ENCODE measurements around the gene SLC47A1.

SLC47A1 gene

GRCh38 chr17:19590451-19590850 is 56.8 kb downstream of the SLC47A1 start:
- H3K27ac ChIP-seq, result no peak overlapping the region
- TF ChIP-seq CTCF (IDR thresholded peaks at IDR 0.05), result no peak
- no peak for DNase-seq (ENCODE audit: low spot score)
- H3K4me3 ChIP-seq, result no peak overlapping the region

- DNase-seq (ENCODE audit: low spot score), result no peak
- Histone ChIP-seq H3K4me3 (no peak overlapping the region), H3K27ac (no peak overlapping the region)
- no peak for TF ChIP-seq CTCF (IDR thresholded peaks at IDR 0.05)
Measured at GRCh38 chr17:19590912-19591551, 57.4 kb downstream of the SLC47A1 start.

GRCh38 chr17:19592316-19592715 is 58.7 kb downstream of the SLC47A1 start:
- Histone ChIP-seq H3K27ac (no peak overlapping the region), H3K4me3 (no peak overlapping the region)
- no peak for DNase-seq (ENCODE audit: low spot score)
- no peak for TF ChIP-seq CTCF (IDR thresholded peaks at IDR 0.05)

GRCh38 chr17:19596869-19597268 is 63.2 kb downstream of the SLC47A1 start:
- TF ChIP-seq CTCF (IDR thresholded peaks at IDR 0.05), result no peak

GRCh38 chr17:19610311-19610710 is 76.7 kb downstream of the SLC47A1 start:
- DNase-seq (ENCODE audit: low spot score), result no peak
- TF ChIP-seq CTCF (IDR thresholded peaks at IDR 0.05), result no peak
- Histone ChIP-seq H3K27ac (no peak overlapping the region), H3K4me3 (no peak overlapping the region)

More at GRCh38 chr17:19596869-19597268, 63.2 kb downstream of the SLC47A1 start:
- Histone ChIP-seq H3K27ac (no peak overlapping the region), H3K4me3 (no peak overlapping the region)
- no peak for DNase-seq (ENCODE audit: low spot score)

- H3K4me3 ChIP-seq, result no peak overlapping the region
- DNase-seq (ENCODE audit: low spot score), result no peak
- no peak overlapping the region for H3K27ac ChIP-seq
- no peak for TF ChIP-seq CTCF (IDR thresholded peaks at IDR 0.05)
Measured at GRCh38 chr17:19610879-19611278, 77.2 kb downstream of the SLC47A1 start.

GRCh38 chr17:19613979-19614378 is 80.3 kb downstream of the SLC47A1 start:
- H3K4me3 ChIP-seq, result no peak overlapping the region
- no peak for TF ChIP-seq CTCF (IDR thresholded peaks at IDR 0.05)
- no peak for DNase-seq (ENCODE audit: low spot score)
- H3K27ac ChIP-seq, result no peak overlapping the region
